ENCODE data around the gene THOC6. TPM values are rescaled to one million over a fixed set of nuclear protein-coding genes. Genes with fewer than 3 reads are reported as not detected.

Gene THOC6
- total and polyA plus RNA-seq, 4 donors, result 10.8 to 14.8 (median 11.7) TPM

DNA sequence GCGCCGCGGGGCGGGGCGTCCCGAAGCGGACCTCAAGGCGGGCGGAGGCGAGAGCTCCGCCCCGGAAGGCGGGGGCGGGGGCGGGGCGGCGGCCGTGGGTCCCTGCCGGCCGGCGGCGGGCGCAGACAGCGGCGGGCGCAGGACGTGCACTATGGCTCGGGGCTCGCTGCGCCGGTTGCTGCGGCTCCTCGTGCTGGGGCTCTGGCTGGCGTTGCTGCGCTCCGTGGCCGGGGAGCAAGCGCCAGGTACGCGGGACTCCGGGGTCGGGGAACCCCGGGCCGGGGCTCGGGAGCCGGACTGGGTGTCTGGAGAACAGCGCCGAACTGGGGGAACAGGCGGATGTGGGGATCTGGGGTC lies 3.6 kb upstream of the THOC6 start, which contains the start of gene TNFRSF12A:
TNFRSF12A (plus strand) TSS at position 122 of the 357 bp plus-strand sequence; CDS start at position 152, 30 bp downstream.
- WGBS, result under 1% methylated on average over 49 of the region's 49 CpGs
- Histone ChIP-seq H3K36me3 (ENCODE audit: control insufficient read depth in 4 of 4, insufficient read depth in 3 of 4, low read depth in 1 of 4, low read length in 3 of 4) (no peaks in the 10 kb centered on the region), H3K4me3 (ENCODE audit: low read depth in 1 of 3, low read length in 3 of 3) (peak within 1 kb of the TSS; percentile 68 to 78 (median 74)), H3K9ac (ENCODE audit: low read depth in 1 of 2, low read length in 2 of 2) (peak within 1 kb of the TSS; percentile 63 to 66), H3K27ac (ENCODE audit: low read depth in 1 of 2, low read length in 2 of 2) (peak within 1 kb of the TSS; percentile 92 to 95), H3K27me3 (ENCODE audit: control insufficient read depth in 4 of 4, insufficient read depth in 4 of 4, low read length in 3 of 4) (no peaks in the 10 kb centered on the region), H3K9me3 (ENCODE audit: control insufficient read depth in 4 of 4, low read length in 3 of 4) (no peaks in the 10 kb centered on the region), H3K4me1 (ENCODE audit: control insufficient read depth in 4 of 4, insufficient read depth in 4 of 4, low read length in 3 of 4) (peaks cover 12 to 34% (median 26%) of the 10 kb centered on the region in 4 donors)
- peak; percentile 86 for DNase-seq (ENCODE audit: low spot score)
- no peak for TF ChIP-seq HNF4G (IDR thresholded peaks at IDR 0.05)
- peak; percentile 9 for TF ChIP-seq SP1 (IDR thresholded peaks at IDR 0.05)
- TF ChIP-seq RXRA (IDR thresholded peaks at IDR 0.05), result no peak
- TF ChIP-seq EGR1 (IDR thresholded peaks at IDR 0.05; ENCODE audit: low read depth in 2 of 2), result peak in 1 of 2 donors; percentile 81

DNA sequence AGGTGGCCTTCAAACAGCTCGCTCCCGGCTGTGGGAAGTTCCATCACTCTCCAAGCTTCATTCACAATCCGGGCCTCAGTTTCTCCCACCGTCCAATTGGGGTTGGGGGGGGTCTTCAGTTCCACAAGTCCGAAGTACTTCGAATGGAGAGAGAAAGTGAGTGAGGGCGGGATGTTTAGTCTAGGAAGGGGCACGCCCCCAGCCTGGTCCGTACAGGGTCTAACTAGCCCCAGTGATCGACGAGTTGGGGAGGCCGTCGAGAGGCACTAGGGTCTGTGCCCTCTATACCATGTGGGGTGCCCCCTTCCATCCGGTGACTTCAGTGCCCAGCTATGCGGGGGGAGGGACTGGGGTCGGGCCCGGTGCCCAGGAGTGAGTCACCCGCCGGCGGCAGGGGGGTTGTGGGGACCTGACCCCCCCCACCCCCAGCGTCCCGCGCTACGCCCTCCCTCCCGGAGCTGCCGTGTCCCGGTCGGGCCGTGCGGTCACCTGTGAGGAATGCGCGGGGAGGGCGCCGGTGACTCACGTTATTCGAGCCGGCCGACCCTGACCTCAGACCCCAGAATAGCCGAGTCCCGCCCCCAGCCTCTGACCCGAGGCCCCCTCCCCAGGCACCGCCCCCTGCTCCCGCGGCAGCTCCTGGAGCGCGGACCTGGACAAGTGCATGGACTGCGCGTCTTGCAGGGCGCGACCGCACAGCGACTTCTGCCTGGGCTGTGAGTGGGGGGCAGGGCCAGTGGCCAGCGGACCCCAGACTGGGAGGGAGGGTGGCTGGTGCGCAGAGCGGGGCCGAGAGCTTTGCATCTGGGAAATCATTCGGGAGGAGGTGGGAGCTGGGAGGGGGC lies 3.0 kb upstream of the THOC6 start:
- H3K4me1 ChIP-seq (ENCODE audit: control insufficient read depth in 4 of 4, insufficient read depth in 4 of 4, low read length in 3 of 4), result peaks cover 12 to 37% (median 26%) of the 10 kb centered on the region in 4 donors
- WGBS, result 1% methylated on average over 57 of the region's 57 CpGs

More for the DNA sequence above, 3.0 kb upstream of the THOC6 start:
- peak overlapping the region; percentile 68 to 78 (median 74) for H3K4me3 ChIP-seq (ENCODE audit: low read depth in 1 of 3, low read length in 3 of 3)
- H3K27me3 ChIP-seq (ENCODE audit: control insufficient read depth in 4 of 4, insufficient read depth in 4 of 4, low read length in 3 of 4), result no peaks in the 10 kb centered on the region
- H3K9ac ChIP-seq (ENCODE audit: low read depth in 1 of 2, low read length in 2 of 2), result peak overlapping the region; percentile 63 to 66
- no peaks in the 10 kb centered on the region for H3K9me3 ChIP-seq (ENCODE audit: control insufficient read depth in 4 of 4, low read length in 3 of 4)
- H3K27ac ChIP-seq (ENCODE audit: low read depth in 1 of 2, low read length in 2 of 2), result peak overlapping the region; percentile 92 to 95
- peak; percentile 60 for DNase-seq (ENCODE audit: low spot score)
- peaks cover 0 to 2% (median under 1%) of the 10 kb centered on the region in 4 donors for H3K36me3 ChIP-seq (ENCODE audit: control insufficient read depth in 4 of 4, insufficient read depth in 3 of 4, low read depth in 1 of 4, low read length in 3 of 4)
- peak in 1 of 2 donors; percentile 12 for TF ChIP-seq GABPA (IDR thresholded peaks at IDR 0.05 in 1 of 2, conservative IDR thresholded peaks at IDR 0.05 in 1 of 2)
- TF ChIP-seq NR2F2 (IDR thresholded peaks at IDR 0.05), result no peak
- peak; percentile 77 to 97 for TF ChIP-seq JUND (IDR thresholded peaks at IDR 0.05)
- TF ChIP-seq, protein P1, sequence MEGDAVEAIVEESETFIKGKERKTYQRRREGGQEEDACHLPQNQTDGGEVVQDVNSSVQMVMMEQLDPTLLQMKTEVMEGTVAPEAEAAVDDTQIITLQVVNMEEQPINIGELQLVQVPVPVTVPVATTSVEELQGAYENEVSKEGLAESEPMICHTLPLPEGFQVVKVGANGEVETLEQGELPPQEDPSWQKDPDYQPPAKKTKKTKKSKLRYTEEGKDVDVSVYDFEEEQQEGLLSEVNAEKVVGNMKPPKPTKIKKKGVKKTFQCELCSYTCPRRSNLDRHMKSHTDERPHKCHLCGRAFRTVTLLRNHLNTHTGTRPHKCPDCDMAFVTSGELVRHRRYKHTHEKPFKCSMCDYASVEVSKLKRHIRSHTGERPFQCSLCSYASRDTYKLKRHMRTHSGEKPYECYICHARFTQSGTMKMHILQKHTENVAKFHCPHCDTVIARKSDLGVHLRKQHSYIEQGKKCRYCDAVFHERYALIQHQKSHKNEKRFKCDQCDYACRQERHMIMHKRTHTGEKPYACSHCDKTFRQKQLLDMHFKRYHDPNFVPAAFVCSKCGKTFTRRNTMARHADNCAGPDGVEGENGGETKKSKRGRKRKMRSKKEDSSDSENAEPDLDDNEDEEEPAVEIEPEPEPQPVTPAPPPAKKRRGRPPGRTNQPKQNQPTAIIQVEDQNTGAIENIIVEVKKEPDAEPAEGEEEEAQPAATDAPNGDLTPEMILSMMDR (IDR thresholded peaks at IDR 0.05; ENCODE audit: low read depth, low read length, missing input control), result no peak
- TF ChIP-seq, protein P2, sequence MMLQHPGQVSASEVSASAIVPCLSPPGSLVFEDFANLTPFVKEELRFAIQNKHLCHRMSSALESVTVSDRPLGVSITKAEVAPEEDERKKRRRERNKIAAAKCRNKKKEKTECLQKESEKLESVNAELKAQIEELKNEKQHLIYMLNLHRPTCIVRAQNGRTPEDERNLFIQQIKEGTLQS (IDR thresholded peaks at IDR 0.05), result peak; percentile 50
- TF ChIP-seq YY1 (IDR thresholded peaks at IDR 0.05), result peak; percentile 11
- TF ChIP-seq, protein P3, sequence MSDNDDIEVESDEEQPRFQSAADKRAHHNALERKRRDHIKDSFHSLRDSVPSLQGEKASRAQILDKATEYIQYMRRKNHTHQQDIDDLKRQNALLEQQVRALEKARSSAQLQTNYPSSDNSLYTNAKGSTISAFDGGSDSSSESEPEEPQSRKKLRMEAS (IDR thresholded peaks at IDR 0.05), result no peak
- TF ChIP-seq, protein P4, sequence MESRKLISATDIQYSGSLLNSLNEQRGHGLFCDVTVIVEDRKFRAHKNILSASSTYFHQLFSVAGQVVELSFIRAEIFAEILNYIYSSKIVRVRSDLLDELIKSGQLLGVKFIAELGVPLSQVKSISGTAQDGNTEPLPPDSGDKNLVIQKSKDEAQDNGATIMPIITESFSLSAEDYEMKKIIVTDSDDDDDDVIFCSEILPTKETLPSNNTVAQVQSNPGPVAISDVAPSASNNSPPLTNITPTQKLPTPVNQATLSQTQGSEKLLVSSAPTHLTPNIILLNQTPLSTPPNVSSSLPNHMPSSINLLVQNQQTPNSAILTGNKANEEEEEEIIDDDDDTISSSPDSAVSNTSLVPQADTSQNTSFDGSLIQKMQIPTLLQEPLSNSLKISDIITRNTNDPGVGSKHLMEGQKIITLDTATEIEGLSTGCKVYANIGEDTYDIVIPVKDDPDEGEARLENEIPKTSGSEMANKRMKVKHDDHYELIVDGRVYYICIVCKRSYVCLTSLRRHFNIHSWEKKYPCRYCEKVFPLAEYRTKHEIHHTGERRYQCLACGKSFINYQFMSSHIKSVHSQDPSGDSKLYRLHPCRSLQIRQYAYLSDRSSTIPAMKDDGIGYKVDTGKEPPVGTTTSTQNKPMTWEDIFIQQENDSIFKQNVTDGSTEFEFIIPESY (IDR thresholded peaks at IDR 0.05), result no peak
- no peak for TF ChIP-seq FOXA2 (IDR thresholded peaks at IDR 0.05)
